IMR-90 (cell line): ENCODE results near the gene NME2. TPM values are rescaled to one million over a fixed set of nuclear protein-coding genes. Genes with fewer than 3 reads are reported as not detected.
A peak's percentile ranks its signal among the peaks of the same experiment; 100 is the strongest.

ENCODE experiments used
- ELK1 ChIP-seq: fragments of 150-350 bp; IDR thresholded peaks from 2 replicates; pipeline ENCODE4 v1.6.1; 2016; ENCODE audit warnings: low read depth, mild to moderate bottlenecking, low read length, moderate library complexity, borderline replicate concordance
- MAZ ChIP-seq: IDR thresholded peaks from 2 replicates; pipeline ENCODE4 v1.6.1; 2012; ENCODE audit warnings: low read depth, mild to moderate bottlenecking, low read length, improper control_type of control experiment, moderate library complexity, borderline replicate concordance
- polyA plus RNA-seq, 3 experiments: library from polyadenylated mRNA; depleted of rRNA; stranded (reverse); fragments of >200 nt; gene quantifications; 2 replicates each; pipeline ENCODE4 v1.2.3, GENCODE V29; 2012; ENCODE audit warnings: low replicate concordance in 1 of 3
- total RNA-seq: library from RNA; depleted of rRNA; stranded (reverse); fragments of >200 nt; gene quantifications from 2 replicates; pipeline ENCODE4 v1.2.3, GENCODE V29; 2012

NME2 gene
- total and polyA plus RNA-seq, 2 of the 4 experiments (the other 2 are of a cell fraction), result 824 to 912 TPM

GRCh38 chr17:51153210-51154072 lies 12.8 kb upstream of the NME2 start, which contains the start of gene NME1 (continued):
- TF ChIP-seq MAZ, result peak; percentile 68; the same call in 1 of the 2 replicates
- 0 out of 2 replicates have a peak, but pooled peaks have one; percentile 23 for TF ChIP-seq ELK1
